Placental pericyte (primary cell): ENCODE results near the gene S100A9. TPM values are rescaled to one million over a fixed set of nuclear protein-coding genes. Genes with fewer than 3 reads are reported as not detected.

ENCODE experiments used
- small RNA-seq: library from RNA; depleted of rRNA; stranded (forward); fragments of <200 nt; gene quantifications from one replicate; pipeline ENCODE3, GENCODE V24; 2012; ENCODE audit warnings: low replicate concordance
- total RNA-seq: library from RNA; depleted of rRNA; stranded (reverse); fragments of >200 nt; gene quantifications from 2 replicates; pipeline ENCODE4 v1.2.3, GENCODE V29; 2012

Gene S100A9
- not detected in 2 replicates for total RNA-seq

DNA sequence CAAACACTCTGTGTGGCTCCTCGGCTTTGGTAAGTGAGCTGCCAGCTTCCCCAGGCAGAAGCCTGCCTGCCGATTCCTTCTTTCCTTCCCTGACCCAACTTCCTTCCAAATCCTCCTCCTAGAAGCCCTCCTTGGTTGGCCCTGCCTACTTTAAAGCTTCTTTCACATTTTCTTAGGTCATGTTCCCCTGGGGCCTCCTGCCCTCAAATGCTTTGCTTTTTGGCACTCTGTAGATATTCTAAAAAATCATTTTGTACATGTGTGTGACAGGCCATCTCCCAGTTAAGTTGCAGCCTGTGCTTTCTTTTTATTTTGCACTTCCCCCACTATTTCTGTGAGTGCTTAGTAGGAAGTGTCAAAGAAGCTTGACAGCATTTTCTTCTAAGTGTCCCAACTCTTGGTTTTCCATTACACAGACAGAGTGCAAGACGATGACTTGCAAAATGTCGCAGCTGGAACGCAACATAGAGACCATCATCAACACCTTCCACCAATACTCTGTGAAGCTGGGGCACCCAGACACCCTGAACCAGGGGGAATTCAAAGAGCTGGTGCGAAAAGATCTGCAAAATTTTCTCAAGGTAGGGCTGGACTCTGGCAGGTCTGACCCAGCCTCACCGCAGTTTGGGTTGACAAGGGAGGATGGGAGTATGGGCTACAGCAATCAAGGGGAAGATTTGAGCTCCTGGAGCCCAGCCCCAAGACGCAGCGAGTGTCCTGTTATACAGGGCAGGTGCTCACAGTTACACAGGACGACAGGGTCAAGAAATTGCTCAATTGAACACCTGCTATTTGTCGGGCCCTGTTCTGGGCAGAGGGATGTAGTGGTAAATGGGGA is at the start of gene S100A9:
TSS of gene S100A9 (plus strand) at position 2 of the 838 bp plus-strand sequence. CDS start at position 432, 430 bp downstream.

DNA sequence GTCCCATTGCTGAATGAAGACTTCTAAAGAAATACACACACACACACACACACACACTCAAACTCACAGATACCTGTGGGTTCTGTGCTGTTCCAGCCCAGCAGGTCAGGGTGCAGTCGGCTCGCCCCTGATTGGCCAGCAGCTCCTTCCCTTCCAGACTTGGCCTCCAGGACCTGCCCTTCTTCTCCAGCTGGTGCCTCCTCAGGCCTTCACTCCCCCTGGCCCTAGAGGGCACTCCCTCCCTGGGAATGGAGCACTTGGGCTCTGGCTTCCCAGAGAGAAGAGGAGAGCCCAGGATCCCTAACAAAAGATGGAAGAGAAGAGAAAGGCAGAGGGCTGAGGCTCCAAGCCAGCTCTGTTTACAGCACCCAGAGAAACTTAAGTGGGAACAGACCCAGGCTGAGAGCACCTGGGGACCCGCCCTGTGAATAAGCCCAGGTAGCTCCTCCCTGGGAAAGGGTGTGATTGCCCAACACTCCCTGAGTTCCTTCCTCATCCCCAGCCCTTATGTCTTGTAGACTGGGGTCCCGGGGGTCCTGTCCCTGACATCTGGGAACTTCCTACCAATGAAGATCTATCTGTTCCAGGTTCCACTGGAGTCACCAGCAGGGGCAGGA is 45.0 kb upstream of the S100A9 start, which contains the start of gene PGLYRP3:
TSS of gene PGLYRP3 (minus strand) at position 383 of the 617 bp plus-strand sequence. CDS start 2,287 bp downstream, outside the sequence.

DNA sequence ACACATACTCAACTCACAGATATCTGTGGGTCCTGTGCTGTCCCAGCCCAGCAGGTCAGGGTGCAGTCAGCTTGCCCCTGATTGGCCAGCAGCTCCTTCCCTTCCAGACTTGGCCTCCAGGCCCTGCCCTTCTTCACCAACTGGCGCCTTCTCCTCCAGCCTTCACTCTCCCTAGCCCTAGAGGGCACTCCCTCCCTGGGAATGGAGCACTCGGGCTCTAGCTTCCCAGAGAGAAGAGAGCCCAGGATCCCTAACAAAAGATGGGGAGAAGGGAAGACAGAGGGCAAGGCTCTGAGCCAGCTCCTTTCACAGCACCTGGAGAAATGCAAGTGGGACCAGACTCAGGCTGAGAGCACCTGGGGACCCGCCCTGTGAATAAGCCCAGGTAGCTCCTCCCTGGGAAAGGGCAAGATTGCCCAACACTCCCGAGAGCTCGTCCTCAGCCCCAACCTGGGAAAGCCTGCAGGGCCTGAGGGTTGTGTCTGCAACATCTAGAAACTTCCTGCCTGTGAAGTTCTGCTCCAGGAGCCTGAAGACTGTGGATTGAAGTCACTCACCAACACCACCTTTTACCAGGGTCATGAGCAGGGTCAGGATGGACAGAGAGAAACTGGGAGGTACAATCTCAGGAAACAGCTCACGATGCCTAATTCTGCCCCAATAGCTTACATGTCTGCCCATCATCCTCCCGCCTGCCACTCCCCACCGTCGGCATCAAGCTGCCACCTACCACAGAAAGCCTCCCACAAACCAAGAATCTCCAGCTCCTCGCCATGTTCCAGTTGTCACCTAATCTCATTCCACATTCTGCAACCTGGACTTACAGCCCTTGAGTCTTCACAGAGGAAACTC is 8.9 kb upstream of the S100A9 start, which contains the start of gene PGLYRP4:
TSS of gene PGLYRP4 (minus strand) at position 331 of the 852 bp plus-strand sequence. CDS start 909 bp downstream, outside the sequence.

DNA sequence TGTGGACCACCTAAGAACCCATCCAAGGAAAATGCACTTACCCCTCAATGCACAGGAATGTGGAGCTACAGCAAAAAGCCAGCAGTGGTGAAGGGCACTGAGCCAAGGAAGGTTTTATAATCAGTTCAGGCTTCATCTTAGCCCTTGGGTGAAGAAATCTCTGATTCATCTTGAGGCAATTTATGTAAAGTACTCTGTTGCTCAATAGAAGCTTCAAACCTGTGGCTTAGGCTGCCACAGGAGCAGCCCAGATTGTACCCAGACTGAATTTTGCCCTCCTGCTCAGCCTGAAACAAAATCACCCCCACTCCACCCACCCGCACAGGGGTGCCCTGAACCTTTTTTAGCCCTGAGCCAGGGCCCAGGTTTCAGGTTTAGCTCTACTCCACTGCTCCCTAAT is 17.9 kb downstream of the S100A9 start, which contains the start of gene S100A12:
TSS of gene S100A12 (minus strand) at position 111 of the 400 bp plus-strand sequence. CDS start 1,029 bp downstream, outside the sequence.

DNA sequence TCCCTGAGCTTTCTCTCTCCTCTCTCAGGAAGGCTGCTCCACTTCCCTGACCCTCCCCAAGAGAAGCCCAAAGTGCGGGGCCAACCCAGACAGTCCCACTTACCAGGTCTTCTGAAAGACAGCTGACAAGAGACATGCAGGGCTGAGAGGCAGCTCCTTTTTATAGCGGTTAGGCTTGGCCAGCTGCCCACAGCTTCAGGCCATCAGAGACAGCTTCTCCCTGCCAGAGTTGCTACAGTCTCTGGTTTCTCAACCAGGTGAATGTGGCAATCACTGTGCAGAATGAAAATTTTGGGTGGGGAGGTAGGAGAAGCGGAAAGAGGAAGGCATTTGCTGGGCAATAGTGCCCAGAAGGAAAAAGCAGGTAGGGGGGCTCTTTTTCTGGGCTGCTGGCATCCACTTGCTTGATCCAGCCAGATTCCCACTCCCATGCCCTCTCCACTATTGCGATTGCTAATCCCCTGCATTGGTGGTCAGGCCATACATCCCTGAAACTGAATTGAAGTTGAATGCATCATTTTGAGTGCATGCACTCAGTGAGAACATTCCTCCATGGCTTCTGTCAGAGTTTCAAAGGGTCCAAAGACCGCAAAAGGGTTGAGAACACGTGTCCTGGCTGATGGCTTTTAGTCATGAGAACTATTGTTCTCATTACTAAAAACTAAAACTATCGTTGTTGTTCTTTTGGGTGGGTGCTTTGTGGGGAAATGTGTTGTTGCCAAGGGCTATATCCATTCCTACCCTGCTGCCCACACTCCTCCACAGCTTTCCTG is 33.5 kb downstream of the S100A9 start, which contains the start of gene S100A8:
TSS of gene S100A8 (minus strand) at position 136 of the 773 bp plus-strand sequence. CDS start 538 bp downstream, outside the sequence.

Small RNA genes within 50 kb of the gene (small RNA-seq; reads per million reads assigned to genes)
- gene RNU6-160P, result not detected
- gene S100A15A, result not detected

Other genes with a start within 250 kb of the S100A9 start
- gene SPRR2F, start 244.3 kb upstream of the S100A9 start, total RNA-seq, result not detected in 2 replicates
- not detected in 2 replicates for gene SPRR2G, start 207.0 kb upstream of the S100A9 start, total RNA-seq
- not detected in 2 replicates for gene LELP1, start 154.4 kb upstream of the S100A9 start, total RNA-seq
- 0.22 and 0.29 TPM in 2 replicates for gene PRR9, start 140.3 kb upstream of the S100A9 start, total RNA-seq
- not detected in 2 replicates for gene LORICRIN, start 98.2 kb upstream of the S100A9 start, total RNA-seq
- gene PGLYRP3, start 44.9 kb upstream of the S100A9 start, total RNA-seq, result not detected in 2 replicates
- gene PGLYRP4, start 9.0 kb upstream of the S100A9 start, total RNA-seq, result not detected in 2 replicates
- not detected in 2 replicates for gene S100A12, start 17.8 kb downstream of the S100A9 start, total RNA-seq
- gene S100A8, start 33.2 kb downstream of the S100A9 start, total RNA-seq, result not detected in 2 replicates
- not detected in 2 replicates for gene S100A7A, start 58.7 kb downstream of the S100A9 start, total RNA-seq
- gene S100A7, start 102.8 kb downstream of the S100A9 start, total RNA-seq, result not detected in 2 replicates
- gene S100A6, start 178.1 kb downstream of the S100A9 start, total RNA-seq, result 353 and 608 TPM in 2 replicates
- gene S100A5, start 183.1 kb downstream of the S100A9 start, total RNA-seq, result 1.1 TPM in 1 of 2 replicates, not detected in the other
- 77.0 and 337 TPM in 2 replicates for gene S100A4, start 188.0 kb downstream of the S100A9 start, total RNA-seq
- 2.4 and 14.2 TPM in 2 replicates for gene S100A3, start 191.4 kb downstream of the S100A9 start, total RNA-seq
- gene S100A2, start 208.0 kb downstream of the S100A9 start, total RNA-seq, result 1.1 and 2.1 TPM in 2 replicates